GM12878 (cell line): ENCODE measurements around the gene UST. TPM values are rescaled to one million over a fixed set of nuclear protein-coding genes. Genes with fewer than 3 reads are reported as not detected.

Experiments
- BACH1 ChIP-seq: fragments of 450-650 bp; IDR thresholded peaks from 2 replicates; pipeline ENCODE4 v1.6.1; 2017; ENCODE audit warnings: mild to moderate bottlenecking, borderline replicate concordance
- CHD2 ChIP-seq: IDR thresholded peaks from 2 replicates; pipeline ENCODE4 v1.6.1; 2011; ENCODE audit warnings: low read depth, low read length, improper control_type of control experiment, borderline replicate concordance
- LARP7 ChIP-seq: fragments of 450-650 bp; IDR thresholded peaks from 2 replicates; pipeline ENCODE4 v1.6.1; 2017; ENCODE audit warnings: mild to moderate bottlenecking
- NFIC ChIP-seq: IDR thresholded peaks from 2 replicates; pipeline ENCODE4 v1.6.1; 2012; ENCODE audit warnings: low read depth, mild to moderate bottlenecking, inconsistent platforms, low read length, moderate library complexity
- NKRF ChIP-seq: fragments of 450-650 bp; conservative IDR thresholded peaks from 2 replicates; pipeline ENCODE4 v1.6.1; 2017; ENCODE audit warnings: mild to moderate bottlenecking, moderate library complexity
- RB1 ChIP-seq: fragments of 450-650 bp; formaldehyde crosslinking; IDR thresholded peaks from 2 replicates; pipeline ENCODE4 v1.6.1; 2017; ENCODE audit warnings: mild to moderate bottlenecking, borderline replicate concordance
- STAT1 ChIP-seq: fragments of 450-650 bp; conservative IDR thresholded peaks from 2 replicates; pipeline ENCODE4 v1.6.1; 2014; ENCODE audit warnings: antibody characterized with exemption, mild to moderate bottlenecking
- SUZ12 ChIP-seq: fragments of 200-600 bp; sonication (generic); IDR thresholded peaks from one replicate; pipeline ENCODE4 v1.6.1; 2018; ENCODE audit warnings: antibody characterized with exemption, mild to moderate bottlenecking; ENCODE audit not compliant: unreplicated experiment
- TARDBP ChIP-seq: IDR thresholded peaks from 2 replicates; pipeline ENCODE4 v1.6.1; 2016; ENCODE audit warnings: borderline replicate concordance
- WRNIP1 ChIP-seq: IDR thresholded peaks from 2 replicates; pipeline ENCODE4 v1.6.1; 2011; ENCODE audit warnings: low read depth, low read length, improper control_type of control experiment, borderline replicate concordance
- polyA plus RNA-seq, 11 experiments: library from polyadenylated mRNA; depleted of rRNA in 4 of 11; unstranded in 6 of 11; stranded (reverse) in 5 of 11; fragments of >200 nt; fragmentation: Nextera tagmentation in 4 of 11; fragmentation: Illumina TruSeq in 1 of 11; extraction: Ambion mirVana in 4 of 11; extraction: Trizol in 1 of 11; gene quantifications; 1 replicate in 1 of 11; 2 replicates in 10 of 11; pipeline versions ENCODE4 v1.2.1 to v1.2.3, GENCODE V29; 2011 to 2016; ENCODE audit warnings: inconsistent platforms in 2 of 11, missing spikeins in 2 of 11, low read depth in 1 of 11
- total RNA-seq, 4 experiments: library from RNA; depleted of rRNA in 3 of 4; stranded (reverse); fragments of >200 nt in 3 of 4; fragmentation: Illumina TruSeq in 1 of 4; extraction: Trizol in 1 of 4; gene quantifications; 2 replicates each; pipeline versions ENCODE4 v1.2.1 to v1.2.3, GENCODE V29; 2013 to 2021
- TF ChIP-seq, protein P1 (sequence below): fragments of 450-650 bp; formaldehyde crosslinking; IDR thresholded peaks from 2 replicates; pipeline ENCODE4 v1.5.0; 2022; ENCODE audit warnings: mild to moderate bottlenecking, missing genetic modification characterization

Gene UST
- total and polyA plus RNA-seq, 10 of the 15 experiments (the other 5 are each of a cell fraction or from before 2014, with no cell fraction given), result 0.74 to 43.3 (median 2.2) TPM

DNA sequence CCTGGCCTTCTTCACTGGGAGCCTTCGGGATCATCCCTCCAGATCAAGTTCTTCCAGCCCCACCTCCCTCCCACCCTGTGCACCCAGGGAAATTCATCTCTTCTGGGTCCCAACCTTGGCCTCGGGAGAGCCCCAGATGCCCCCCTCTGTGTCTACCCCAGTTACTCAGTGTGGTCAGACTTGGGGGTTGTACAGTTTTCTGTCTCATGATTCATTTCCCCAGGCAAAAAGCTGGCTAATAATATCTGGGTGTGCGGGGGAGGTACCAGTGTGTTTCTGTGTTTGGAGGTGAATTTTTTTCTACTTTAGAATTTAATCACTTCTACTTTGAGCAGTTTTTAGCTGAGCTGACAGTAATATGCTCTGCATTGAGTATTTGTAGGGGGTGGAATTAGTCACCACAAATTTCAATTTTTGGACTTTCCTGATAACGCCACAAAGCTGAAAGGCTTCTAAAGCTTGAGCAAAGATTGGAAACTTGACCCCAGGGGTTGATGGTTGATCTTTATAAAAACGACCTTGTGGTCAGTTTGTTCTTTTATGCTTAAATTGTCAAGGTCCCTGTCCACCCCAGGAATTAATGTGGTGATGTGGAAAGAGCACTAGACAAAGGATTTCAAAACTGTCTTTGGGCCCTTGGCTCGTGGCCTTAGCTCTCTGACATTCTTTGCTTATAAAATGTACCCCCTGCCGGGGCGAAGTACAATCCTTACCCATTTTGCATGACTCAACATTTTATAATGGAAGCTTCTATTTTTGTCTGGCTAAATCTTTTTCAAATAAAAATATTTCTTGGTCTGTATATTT, 286.0 kb downstream of the UST start (continued):
- peak; percentile 62; the same call in 1 of the 2 replicates for TF ChIP-seq CHD2
- TF ChIP-seq, protein P1, sequence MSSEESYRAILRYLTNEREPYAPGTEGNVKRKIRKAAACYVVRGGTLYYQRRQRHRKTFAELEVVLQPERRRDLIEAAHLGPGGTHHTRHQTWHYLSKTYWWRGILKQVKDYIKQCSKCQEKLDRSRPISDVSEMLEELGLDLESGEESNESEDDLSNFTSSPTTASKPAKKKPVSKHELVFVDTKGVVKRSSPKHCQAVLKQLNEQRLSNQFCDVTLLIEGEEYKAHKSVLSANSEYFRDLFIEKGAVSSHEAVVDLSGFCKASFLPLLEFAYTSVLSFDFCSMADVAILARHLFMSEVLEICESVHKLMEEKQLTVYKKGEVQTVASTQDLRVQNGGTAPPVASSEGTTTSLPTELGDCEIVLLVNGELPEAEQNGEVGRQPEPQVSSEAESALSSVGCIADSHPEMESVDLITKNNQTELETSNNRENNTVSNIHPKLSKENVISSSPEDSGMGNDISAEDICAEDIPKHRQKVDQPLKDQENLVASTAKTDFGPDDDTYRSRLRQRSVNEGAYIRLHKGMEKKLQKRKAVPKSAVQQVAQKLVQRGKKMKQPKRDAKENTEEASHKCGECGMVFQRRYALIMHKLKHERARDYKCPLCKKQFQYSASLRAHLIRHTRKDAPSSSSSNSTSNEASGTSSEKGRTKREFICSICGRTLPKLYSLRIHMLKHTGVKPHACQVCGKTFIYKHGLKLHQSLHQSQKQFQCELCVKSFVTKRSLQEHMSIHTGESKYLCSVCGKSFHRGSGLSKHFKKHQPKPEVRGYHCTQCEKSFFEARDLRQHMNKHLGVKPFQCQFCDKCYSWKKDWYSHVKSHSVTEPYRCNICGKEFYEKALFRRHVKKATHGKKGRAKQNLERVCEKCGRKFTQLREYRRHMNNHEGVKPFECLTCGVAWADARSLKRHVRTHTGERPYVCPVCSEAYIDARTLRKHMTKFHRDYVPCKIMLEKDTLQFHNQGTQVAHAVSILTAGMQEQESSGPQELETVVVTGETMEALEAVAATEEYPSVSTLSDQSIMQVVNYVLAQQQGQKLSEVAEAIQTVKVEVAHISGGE (CRISPR knock-in tag), result no peak
- no peak for TF ChIP-seq NKRF
- TF ChIP-seq LARP7, result 0 out of 2 replicates have a peak, but pooled peaks have one; percentile 3
- TF ChIP-seq NFIC, result peak; percentile 98
- TF ChIP-seq SUZ12, result no peak
- TF ChIP-seq STAT1, result no peak
- no peak for TF ChIP-seq WRNIP1
- TF ChIP-seq TARDBP, result peak; percentile 57; the same call in 1 of the 2 replicates
- no peak; the same call in 1 of the 2 replicates for TF ChIP-seq RB1
- peak; percentile 6 for TF ChIP-seq BACH1
